H1 (cell line): Measurements from ENCODE around the gene ACAP2. TPM values are rescaled to one million over a fixed set of nuclear protein-coding genes. Genes with fewer than 3 reads are reported as not detected.
A peak's percentile ranks its signal among the peaks of the same experiment; 100 is the strongest.

Experiments
- CTCF ChIA-PET: fragments of 300-600 bp; sonication (Branson Sonifier 250); formaldehyde crosslinking; loops from one replicate; lab custom pipeline; 2021; ENCODE audit not compliant: partially characterized antibody; lab: Charles Lee
- POLR2A ChIA-PET: fragments of 300-600 bp; sonication (Branson Sonifier 250); formaldehyde crosslinking; loops from one replicate; lab custom pipeline; 2021; ENCODE audit warnings: inconsistent platforms; ENCODE audit not compliant: partially characterized antibody; lab: Charles Lee
- DNase-seq, 2 experiments: peaks; one replicate each; pipeline versions ENCODE4 v3.0.0 to v3.0.0-alpha.2; 2010 to 2022; ENCODE audit warnings: low spot score in 2 of 2, low read depth in 1 of 2, mixed read lengths in 1 of 2
- FAIRE-seq: peaks from 2 replicates; lab custom pipeline; 2011; peaks lifted over from hg19 to GRCh38; lab: Jason Lieb, UNC
- H2AFZ ChIP-seq: 2 replicates; pipeline ENCODE4 v1.8.1; 2012; ENCODE audit warnings: low read length, inconsistent platforms
- H2AK5ac ChIP-seq: 2 replicates; pipeline ENCODE4 v1.6.1; 2013; ENCODE audit warnings: low read depth, low read length
- H2BK120ac ChIP-seq: replicated peaks from 2 replicates; pipeline ENCODE3; 2013; ENCODE audit warnings: low read depth, low read length, inconsistent platforms
- H2BK12ac ChIP-seq: 2 replicates; pipeline ENCODE4 v1.6.1; 2013; ENCODE audit warnings: low read depth, low read length
- H2BK15ac ChIP-seq: 2 replicates; pipeline ENCODE4 v1.6.1; 2013; ENCODE audit warnings: low read length
- H2BK20ac ChIP-seq: 2 replicates; pipeline ENCODE4 v1.6.1; 2013; ENCODE audit warnings: low read length
- H2BK5ac ChIP-seq: 2 replicates; pipeline ENCODE4 v1.6.1; 2013; ENCODE audit warnings: low read depth, low read length
- H3K14ac ChIP-seq: 2 replicates; pipeline ENCODE4 v1.6.1; 2013; ENCODE audit warnings: inconsistent platforms; ENCODE audit not compliant: insufficient read length
- H3K18ac ChIP-seq: 2 replicates; pipeline ENCODE4 v1.6.1; 2013; ENCODE audit warnings: low read length; ENCODE audit errors: extremely low read depth
- H3K23ac ChIP-seq: 2 replicates; pipeline ENCODE4 v1.6.1; 2013; ENCODE audit warnings: inconsistent platforms; ENCODE audit not compliant: insufficient read length
- H3K23me2 ChIP-seq: 2 replicates; pipeline ENCODE4 v1.6.1; 2013; ENCODE audit warnings: low read depth, low read length
- H3K27ac ChIP-seq: 2 replicates; pipeline ENCODE4 v1.6.1; 2011; ENCODE audit warnings: low read depth, low read length, inconsistent platforms
- H3K27me3 ChIP-seq, 4 experiments: replicated peaks in 1 of 4; 1 replicate in 1 of 4; 2 replicates in 3 of 4; pipeline versions ENCODE4 v1.6.1 to v1.8.1; 2011 to 2013; ENCODE audit warnings: low read length in 3 of 4, mild to moderate bottlenecking in 3 of 4, inconsistent platforms in 2 of 4, mixed read lengths in 2 of 4, moderate library complexity in 1 of 4; ENCODE audit not compliant: control insufficient read depth in 3 of 4, insufficient read depth in 3 of 4; ENCODE audit errors: extremely low read depth in 1 of 4
- H3K36me3 ChIP-seq, 4 experiments: 2 replicates each; pipeline versions ENCODE4 v1.6.1 to v1.8.1; 2011 to 2013; ENCODE audit warnings: mild to moderate bottlenecking in 4 of 4, low read length in 3 of 4, moderate library complexity in 2 of 4, control low read depth in 1 of 4, inconsistent platforms in 1 of 4; ENCODE audit not compliant: insufficient read depth in 4 of 4, control insufficient read depth in 2 of 4
- H3K4ac ChIP-seq: replicated peaks from 2 replicates; pipeline ENCODE3; 2013; ENCODE audit warnings: low read length, low read depth, mixed read lengths, inconsistent platforms; ENCODE audit not compliant: insufficient read length
- H3K4me1 ChIP-seq, 4 experiments: replicated peaks in 1 of 4; 1 replicate in 1 of 4; 2 replicates in 3 of 4; pipeline versions ENCODE4 v1.6.1 to v1.8.1; 2011 to 2013; ENCODE audit warnings: low read length in 3 of 4, inconsistent platforms in 2 of 4, mixed read lengths in 1 of 4; ENCODE audit not compliant: insufficient read depth in 4 of 4, control insufficient read depth in 3 of 4
- H3K4me2 ChIP-seq, 2 experiments: 2 replicates each; pipeline versions ENCODE4 v1.6.1 to v1.8.1; 2011 to 2013; ENCODE audit warnings: low read depth in 2 of 2, low read length in 2 of 2, control low read depth in 1 of 2, inconsistent platforms in 1 of 2, mild to moderate bottlenecking in 1 of 2; ENCODE audit not compliant: insufficient read depth in 1 of 2
- H3K4me3 ChIP-seq, 4 experiments: fragments of 200-600, 300-600 bp in 1 of 4; sonication (generic), shearing (Covaris generic), sonication (Bioruptor Twin) in 1 of 4; 2 replicates each; pipeline versions ENCODE4 v1.5.1 to v1.8.1; 2011 to 2016; ENCODE audit warnings: low read length in 4 of 4, low read depth in 3 of 4, control low read depth in 2 of 4, inconsistent platforms in 2 of 4, mild to moderate bottlenecking in 2 of 4, mixed read lengths in 1 of 4, moderate library complexity in 1 of 4; ENCODE audit not compliant: insufficient read depth in 2 of 4; ENCODE audit errors: extremely low read depth in 1 of 4
- H3K56ac ChIP-seq: replicated peaks from 2 replicates; pipeline ENCODE3; 2013; ENCODE audit warnings: low read depth, mild to moderate bottlenecking, mixed read lengths, low read length, inconsistent platforms; ENCODE audit not compliant: insufficient read length
- H3K79me1 ChIP-seq: 2 replicates; pipeline ENCODE4 v1.6.1; 2013; ENCODE audit warnings: low read depth, low read length, control low read depth
- H3K79me2 ChIP-seq, 2 experiments: 2 replicates each; pipeline versions ENCODE4 v1.6.1 to v1.8.1; 2012 to 2013; ENCODE audit warnings: low read length in 2 of 2, mild to moderate bottlenecking in 2 of 2, inconsistent platforms in 1 of 2; ENCODE audit not compliant: insufficient read depth in 2 of 2, control insufficient read depth in 1 of 2
- H3K9ac ChIP-seq, 4 experiments: replicated peaks in 1 of 4; 1 replicate in 1 of 4; 2 replicates in 3 of 4; pipeline versions ENCODE4 v1.6.1 to v1.8.1; 2011 to 2013; ENCODE audit warnings: low read depth in 3 of 4, low read length in 3 of 4, control low read depth in 2 of 4, mild to moderate bottlenecking in 2 of 4, moderate library complexity in 2 of 4, inconsistent platforms in 1 of 4; ENCODE audit errors: extremely low read depth in 1 of 4
- H3K9me3 ChIP-seq, 2 experiments: 2 replicates each; pipeline versions ENCODE4 v1.6.1 to v1.8.1; 2012 to 2013; ENCODE audit warnings: mild to moderate bottlenecking in 2 of 2, moderate library complexity in 2 of 2, control low read depth in 1 of 2, inconsistent platforms in 1 of 2, low read depth in 1 of 2, low read length in 1 of 2, mixed read lengths in 1 of 2; ENCODE audit not compliant: insufficient read depth in 2 of 2
- H4K20me1 ChIP-seq, 2 experiments: replicated peaks in 1 of 2; 2 replicates each; pipeline versions ENCODE3 to v1.8.1; 2011 to 2013; ENCODE audit warnings: inconsistent platforms in 2 of 2, low read length in 2 of 2, mild to moderate bottlenecking in 1 of 2; ENCODE audit not compliant: insufficient read depth in 2 of 2, control insufficient read depth in 1 of 2
- H4K5ac ChIP-seq: 2 replicates; pipeline ENCODE4 v1.6.1; 2013; ENCODE audit warnings: low read length, low read depth, mixed read lengths, inconsistent platforms; ENCODE audit not compliant: insufficient read length
- H4K8ac ChIP-seq: 2 replicates; pipeline ENCODE4 v1.8.0; 2013; ENCODE audit warnings: mild to moderate bottlenecking, moderate library complexity, low read length, inconsistent platforms; ENCODE audit not compliant: insufficient read depth; ENCODE audit errors: extremely low read depth
- H4K91ac ChIP-seq: replicated peaks from 2 replicates; pipeline ENCODE3; 2013; ENCODE audit warnings: low read length, mixed read lengths, inconsistent platforms; ENCODE audit not compliant: insufficient read length
- BACH1 ChIP-seq: IDR thresholded peaks from 2 replicates; pipeline ENCODE4 v1.6.1; 2012; ENCODE audit warnings: low read length, improper control_type of control experiment
- CHD1 ChIP-seq: IDR thresholded peaks from 2 replicates; pipeline ENCODE4 v1.6.1; 2012; ENCODE audit warnings: low read depth, low read length, improper control_type of control experiment
- FOSL1 ChIP-seq: IDR thresholded peaks from 2 replicates; pipeline ENCODE4 v1.6.1; 2011; ENCODE audit warnings: mild to moderate bottlenecking, low read depth, low read length, moderate library complexity; ENCODE audit not compliant: insufficient read depth
- GTF2F1 ChIP-seq: IDR thresholded peaks from 2 replicates; pipeline ENCODE4 v1.6.1; 2012; ENCODE audit warnings: low read depth, low read length, improper control_type of control experiment, borderline replicate concordance
- POLR2AphosphoS5 ChIP-seq: IDR thresholded peaks from 2 replicates; pipeline ENCODE4 v1.6.1; 2011; ENCODE audit warnings: low read depth, low read length
- POU5F1 ChIP-seq: IDR thresholded peaks from 2 replicates; pipeline ENCODE4 v1.6.1; 2011; ENCODE audit warnings: low read depth, mild to moderate bottlenecking, low read length, moderate library complexity
- RNF2 ChIP-seq: fragments of 200-900, 300-1000 bp; sonication (generic); IDR thresholded peaks from 2 replicates; pipeline ENCODE4 v1.7.1; 2016; ENCODE audit warnings: borderline replicate concordance, low read depth, mild to moderate bottlenecking, antibody characterized with exemption, low read length; ENCODE audit not compliant: poor library complexity, severe bottlenecking; ENCODE audit errors: missing control alignments
- RXRA ChIP-seq: IDR thresholded peaks from 2 replicates; pipeline ENCODE4 v1.6.1; 2011; ENCODE audit warnings: low read depth, mild to moderate bottlenecking, low read length, moderate library complexity; ENCODE audit not compliant: insufficient read depth
- SIN3A ChIP-seq, 2 experiments: IDR thresholded peaks in 1 of 2; conservative IDR thresholded peaks in 1 of 2; 2 replicates each; pipeline ENCODE4 v1.6.1; 2011 to 2012; ENCODE audit warnings: low read length in 2 of 2, improper control_type of control experiment in 1 of 2, low read depth in 1 of 2, mild to moderate bottlenecking in 1 of 2
- SP4 ChIP-seq: IDR thresholded peaks from 2 replicates; pipeline ENCODE4 v1.6.1; 2012; ENCODE audit warnings: low read length, inconsistent platforms
- ZNF274 ChIP-seq: IDR thresholded peaks from 2 replicates; pipeline ENCODE4 v1.7.0; 2012; ENCODE audit warnings: low read length, borderline replicate concordance; ENCODE audit errors: extremely low read depth
- WGBS, 2 experiments: shearing (Covaris generic) in 1 of 2; methylation state at CpG; one replicate each; pipeline versions ENCODE4 v1.1.6 to v1.1.7; 2013 to 2015; ENCODE audit warnings: low lambda C conversion rate in 2 of 2, mixed read lengths in 2 of 2, inconsistent platforms in 1 of 2, low coverage in 1 of 2, missing lambda C conversion rate in 1 of 2; ENCODE audit not compliant: insufficient replicate concordance in 2 of 2, insufficient coverage in 1 of 2, insufficient read length in 1 of 2; ENCODE audit errors: extremely low coverage in 1 of 2, missing lambda C conversion rate in 1 of 2; 5-methylcytosine and 5-hydroxymethylcytosine counted together
- polyA plus RNA-seq, 7 experiments: library from polyadenylated mRNA; depleted of rRNA in 3 of 7; stranded (reverse) in 5 of 7; unstranded in 2 of 7; fragments of >200 nt in 5 of 7; fragments of 200-250 nt in 2 of 7; gene quantifications; 1 replicate in 5 of 7; 2 replicates in 1 of 7; 4 replicates in 1 of 7; pipeline versions ENCODE4 v1.2.1 to v1.2.3, GENCODE V29; 2011 to 2013; ENCODE audit warnings: missing spikeins in 2 of 7, mixed read lengths in 2 of 7
- total RNA-seq: library from RNA; stranded (reverse); fragmentation: NEBNext Ultra II Directional; extraction: Animal tissue kit (Norgen Biotek cat#: 25700); gene quantifications from 2 replicates; pipeline ENCODE4 v1.2.1, GENCODE V29; 2021

ACAP2 gene
- total and polyA plus RNA-seq, 2 of the 8 experiments (the other 6 are each of a cell fraction or from before 2014, with no cell fraction given), result 7.7 to 37.3 TPM

DNA sequence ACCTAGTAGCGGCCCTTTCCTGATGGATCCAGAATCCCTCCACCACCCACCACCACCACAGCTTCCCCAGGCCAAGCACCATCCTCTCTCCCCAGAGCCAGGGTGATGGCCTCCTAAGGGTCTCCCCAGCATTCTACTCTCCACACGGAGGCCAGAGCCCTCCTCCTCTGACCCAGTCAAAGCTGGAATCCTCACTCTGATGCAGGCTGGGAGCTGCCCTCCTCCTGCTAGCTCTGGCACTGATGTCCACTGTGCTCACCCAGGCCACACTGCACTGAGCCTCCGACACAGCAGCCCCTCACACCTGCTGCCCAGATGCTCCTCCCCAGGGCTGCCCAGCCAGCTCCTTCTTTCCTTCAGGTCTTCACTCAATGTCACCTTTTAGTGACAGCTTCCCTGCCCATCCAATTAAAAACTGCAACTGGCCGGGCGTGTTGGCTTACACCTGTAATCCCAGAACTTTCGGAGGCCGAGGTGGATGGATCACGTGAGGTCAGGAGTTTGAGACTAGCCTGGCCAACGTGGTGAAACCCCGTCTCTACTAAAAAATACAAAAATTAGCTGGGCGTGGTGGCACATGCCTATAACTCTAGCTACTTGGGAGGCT, 192.9 kb downstream of the ACAP2 start:
- ChIA-PET CTCF (interaction anchor here (0.8 to 1.9 kb wide), 12 partner anchors 9 to 654 kb away, joined by 3 to 5 read pairs (median 3); partner anchors contain the start of gene XXYLT1), POLR2A (no interaction called here)
- TF ChIP-seq ZNF274 (no peak), POLR2AphosphoS5 (no peak), SIN3A (conservative IDR thresholded peaks at IDR 0.05 in 1 of 2, IDR thresholded peaks at IDR 0.05 in 1 of 2; ENCODE audit: low read depth in 1 of 2, low read length in 2 of 2) (no peak), FOSL1 (no peak), POU5F1 (no peak), RXRA (no peak), BACH1 (no peak), SP4 (no peak), RNF2 (no peak), GTF2F1 (no peak), CHD1 (no peak)
- no peak overlapping the region; the same call in 1 of the 2 replicates for H4K8ac ChIP-seq
- H3K18ac ChIP-seq, result no peak overlapping the region; the same call in 1 of the 2 replicates
- peaks cover 4 to 16% of the 10 kb centered on the region in 2 experiments for H4K20me1 ChIP-seq
- H4K5ac ChIP-seq, result no peak overlapping the region
- no peak overlapping the region for H2AFZ ChIP-seq
- no peak overlapping the region for H4K91ac ChIP-seq
- no peak overlapping the region for H2BK20ac ChIP-seq
- H2AK5ac ChIP-seq, result no peak overlapping the region
- no peaks in the 10 kb centered on the region; a peak in 1 of 4 replicates for H3K9me3 ChIP-seq
- no peak overlapping the region for H3K9ac ChIP-seq
- no peak overlapping the region for H3K27ac ChIP-seq
- DNase-seq (peak in 1 of 2 experiments; percentile 41), FAIRE-seq (no peak)
- no peaks in the 10 kb centered on the region for H3K36me3 ChIP-seq
- H3K4me2 ChIP-seq, result no peak overlapping the region
- 93% methylated on average over 11 of the region's 11 CpGs; no CpG with 5 or more reads in 1 of the 2 experiments for WGBS, 2 experiments
- H3K23me2 ChIP-seq, result peaks cover 3% of the 10 kb centered on the region; the same call in 1 of the 2 replicates
- no peak overlapping the region for H2BK120ac ChIP-seq
- no peak overlapping the region for H3K4ac ChIP-seq
- no peak overlapping the region for H3K23ac ChIP-seq
- H3K4me3 ChIP-seq, result no peak overlapping the region
- H2BK12ac ChIP-seq, result no peak overlapping the region
- H2BK15ac ChIP-seq, result no peak overlapping the region
- no peak overlapping the region for H3K14ac ChIP-seq
- no peak overlapping the region for H3K56ac ChIP-seq
- H3K4me1 ChIP-seq, result peaks cover 0 to 25% (median 17%) of the 10 kb centered on the region in 4 experiments; a peak in 6 of 7 replicates
- H3K79me2 ChIP-seq, result peaks cover 0 to 87% of the 10 kb centered on the region in 2 experiments; a peak in 3 of 4 replicates
- H3K27me3 ChIP-seq, result no peaks in the 10 kb centered on the region
- no peak overlapping the region for H2BK5ac ChIP-seq
- H3K79me1 ChIP-seq, result peaks cover 22% of the 10 kb centered on the region
